ENCODE measurements around the gene ZSCAN22.
"Not testable (repeated sequence)": the region's sequence is repeated elsewhere in the genome, so short reads cannot be mapped to it uniquely, and the experiment has no call there.

ZSCAN22 gene

DNA sequence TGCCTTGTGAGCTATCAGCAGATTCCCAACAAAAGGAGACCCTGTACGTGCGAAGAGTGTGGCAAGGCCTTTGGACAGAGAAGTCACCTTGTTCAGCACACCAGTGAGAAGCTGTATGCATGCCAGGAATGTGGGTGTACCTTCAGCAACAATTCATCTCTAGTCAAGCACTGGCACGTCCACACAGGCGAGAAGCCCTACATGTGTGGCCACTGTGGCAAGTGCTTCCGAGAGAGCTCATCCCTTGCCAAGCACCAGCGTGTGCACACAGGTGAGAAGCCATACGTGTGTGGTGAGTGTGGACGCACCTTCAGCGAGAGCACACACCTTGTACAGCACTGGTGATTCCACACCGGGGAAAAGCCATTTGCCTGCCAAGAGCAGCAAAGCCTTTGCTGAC is 7.6 kb upstream of the ZSCAN22 start:
- DNase-seq = no peak

DNA sequence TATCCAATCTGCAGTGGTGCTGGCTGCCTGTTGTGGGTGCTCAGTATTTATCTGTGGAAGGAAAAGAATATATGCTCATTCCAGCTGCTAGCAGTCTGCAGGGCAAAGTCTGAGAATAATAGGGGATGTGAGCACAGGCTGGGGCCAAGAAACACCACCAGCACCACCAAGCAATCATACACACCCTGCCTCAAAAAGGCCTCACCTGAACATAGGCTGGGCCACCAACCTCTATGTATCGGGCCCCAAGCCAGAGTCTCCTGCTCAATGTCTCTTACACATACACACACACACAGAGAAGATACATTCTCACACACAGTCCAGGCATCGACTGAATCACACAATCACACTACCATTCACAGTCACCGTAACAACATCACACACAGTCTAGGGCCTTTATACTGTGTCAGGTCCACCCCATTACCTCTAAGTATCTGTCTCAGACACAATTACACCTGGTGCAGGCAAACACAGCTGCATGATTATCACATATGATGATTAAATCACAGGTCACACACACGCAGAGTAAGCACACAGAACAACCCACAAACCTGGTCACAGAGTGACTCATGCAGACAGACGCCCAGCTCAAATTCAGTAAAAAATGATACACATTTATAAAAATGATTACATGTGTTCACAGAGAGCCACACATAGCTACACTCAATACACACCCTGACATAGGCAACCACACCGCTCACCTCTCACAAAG is 1.3 kb upstream of the ZSCAN22 start:
- DNase-seq = no peak

DNA sequence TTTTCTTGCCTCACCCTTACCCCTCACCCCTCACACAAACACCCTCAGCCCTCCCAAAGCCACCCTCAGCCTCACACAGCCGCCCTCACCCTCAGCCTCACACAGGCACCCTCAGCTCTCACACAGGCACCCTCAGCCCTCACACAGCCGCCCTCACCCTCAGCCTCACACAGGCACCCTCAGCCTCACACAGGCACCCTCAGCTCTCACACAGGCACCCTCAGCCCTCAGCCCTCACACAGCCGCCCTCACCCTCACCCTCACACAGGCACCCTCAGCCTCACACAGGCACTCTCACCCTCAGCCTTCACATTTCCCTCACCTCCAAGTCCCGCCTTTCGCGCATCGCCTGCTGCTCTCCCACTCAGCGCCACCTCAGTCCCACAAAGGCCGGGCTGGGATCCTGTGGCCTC is 287 bp upstream of the ZSCAN22 start:
- DNase-seq = peak; percentile 49

DNA sequence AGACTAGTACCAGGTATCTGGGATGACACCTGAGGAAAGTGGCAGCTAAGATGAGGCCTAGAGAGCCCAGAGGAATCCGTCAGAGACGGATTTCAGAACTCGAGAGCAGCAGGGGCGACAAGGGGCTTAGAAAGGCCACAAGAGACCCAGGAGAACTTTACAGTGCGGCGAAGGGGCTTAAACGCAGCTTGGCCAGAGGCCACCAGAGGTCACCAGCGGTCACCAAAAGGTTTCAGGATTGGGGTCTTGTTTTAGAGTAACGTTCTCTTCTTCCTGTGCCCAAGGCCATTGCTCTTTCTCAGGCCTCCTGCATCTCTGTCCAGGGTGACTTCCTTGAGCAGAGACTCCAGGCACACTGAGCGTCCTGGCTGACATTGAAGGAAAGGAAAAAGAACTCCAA is 2.2 kb downstream of the ZSCAN22 start:
- DNase-seq = peak; percentile 54

DNA sequence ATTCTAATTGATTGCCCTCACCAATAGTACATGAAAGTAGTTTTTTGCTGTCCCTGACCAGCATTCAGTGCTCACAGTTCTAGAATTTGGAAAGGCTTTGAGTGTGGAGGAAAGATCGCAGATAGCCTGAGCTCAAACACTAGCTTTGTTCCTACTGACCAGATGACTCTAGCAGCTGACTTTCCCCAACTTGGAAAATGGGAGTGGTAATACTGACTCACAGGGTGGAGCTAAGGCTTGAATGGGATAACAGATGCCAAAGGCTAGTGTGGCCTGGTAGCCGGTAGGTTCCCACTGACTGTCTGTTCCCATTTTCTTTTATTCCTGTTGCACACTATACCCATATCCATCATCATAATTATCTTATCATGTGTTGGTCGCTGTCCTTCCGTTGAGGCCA is 3.7 kb downstream of the ZSCAN22 start:
- peak; percentile 8 for DNase-seq

DNA sequence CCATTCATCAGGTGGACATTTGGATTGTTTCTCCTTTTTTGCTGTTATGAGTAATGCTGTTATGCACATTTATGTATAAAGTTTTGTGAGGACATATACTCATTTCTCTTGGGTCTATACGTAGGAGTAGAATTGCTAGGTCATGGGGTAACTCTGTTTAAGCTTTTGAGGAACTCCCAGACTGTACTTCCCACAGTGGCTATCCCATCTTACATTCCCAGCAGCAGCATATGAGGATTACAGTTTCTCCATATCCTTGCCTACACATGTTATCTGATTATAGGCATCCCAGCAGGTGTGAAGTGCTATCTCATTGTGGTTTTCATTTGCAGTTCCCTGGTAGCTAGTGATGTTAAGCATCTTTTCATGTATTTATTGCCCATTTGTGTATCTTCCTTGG is 5.9 kb downstream of the ZSCAN22 start:
- peak; percentile 16 for DNase-seq

DNA sequence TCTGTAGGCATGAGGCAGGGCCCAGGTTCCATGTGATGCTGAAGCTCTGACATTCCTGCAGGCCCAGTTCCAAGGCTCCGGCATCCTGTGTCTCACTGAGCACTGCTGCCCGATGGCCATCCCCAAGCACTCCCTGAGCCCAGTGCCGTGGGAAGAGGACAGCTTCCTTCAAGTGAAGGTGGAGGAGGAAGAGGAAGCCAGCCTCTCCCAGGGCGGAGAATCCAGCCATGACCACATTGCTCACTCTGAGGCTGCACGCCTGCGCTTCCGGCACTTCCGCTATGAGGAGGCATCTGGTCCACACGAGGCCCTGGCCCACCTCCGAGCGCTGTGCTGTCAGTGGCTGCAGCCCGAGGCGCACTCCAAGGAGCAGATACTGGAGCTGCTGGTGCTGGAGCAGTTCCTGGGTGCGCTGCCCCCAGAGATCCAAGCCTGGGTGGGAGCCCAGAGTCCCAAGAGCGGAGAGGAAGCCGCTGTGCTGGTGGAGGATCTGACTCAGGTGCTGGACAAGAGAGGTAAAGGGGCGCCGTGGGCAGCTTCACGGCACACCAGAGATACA is 8.0 kb downstream of the ZSCAN22 start:
- no peak for DNase-seq

DNA sequence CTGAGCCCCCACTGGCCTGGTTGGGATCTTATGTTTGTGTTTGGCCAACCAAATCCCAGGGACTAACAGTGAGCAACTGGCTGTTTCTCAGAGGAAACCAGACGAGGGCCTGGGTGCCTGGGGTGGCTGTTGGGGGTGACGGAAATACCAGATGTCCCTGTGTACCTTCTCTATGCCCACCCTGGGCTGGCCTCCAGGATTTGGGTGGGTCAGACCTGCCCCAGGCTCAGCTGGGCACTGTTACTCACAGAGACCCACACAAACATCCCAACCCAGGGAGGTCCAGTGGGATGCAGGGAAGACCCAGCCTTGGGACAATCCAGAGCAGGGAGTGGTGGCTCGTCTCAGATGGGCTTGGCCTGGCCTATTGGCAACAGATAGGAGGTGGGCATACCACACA is 8.8 kb downstream of the ZSCAN22 start:
- no peak for DNase-seq

DNA sequence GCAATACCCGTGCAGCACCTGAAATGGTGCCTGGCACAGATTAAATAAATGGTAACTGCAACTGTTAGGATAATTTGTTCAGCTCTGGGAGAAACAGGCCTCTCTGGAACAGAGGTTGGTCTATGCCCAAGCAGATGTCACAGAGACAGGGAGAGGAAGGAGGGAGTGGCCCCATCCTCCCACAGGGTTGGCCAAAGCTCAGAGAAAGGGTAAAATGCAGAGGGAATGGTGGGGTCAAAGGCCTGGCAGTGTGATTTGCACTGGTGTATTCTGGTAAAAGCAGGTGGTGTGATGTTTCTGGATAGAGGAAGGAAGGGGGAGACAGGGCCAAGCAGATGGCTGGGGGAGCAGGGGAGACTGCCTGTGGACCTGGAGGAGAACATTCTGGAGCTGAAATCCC is 9.4 kb downstream of the ZSCAN22 start:
- DNase-seq = no peak

DNA sequence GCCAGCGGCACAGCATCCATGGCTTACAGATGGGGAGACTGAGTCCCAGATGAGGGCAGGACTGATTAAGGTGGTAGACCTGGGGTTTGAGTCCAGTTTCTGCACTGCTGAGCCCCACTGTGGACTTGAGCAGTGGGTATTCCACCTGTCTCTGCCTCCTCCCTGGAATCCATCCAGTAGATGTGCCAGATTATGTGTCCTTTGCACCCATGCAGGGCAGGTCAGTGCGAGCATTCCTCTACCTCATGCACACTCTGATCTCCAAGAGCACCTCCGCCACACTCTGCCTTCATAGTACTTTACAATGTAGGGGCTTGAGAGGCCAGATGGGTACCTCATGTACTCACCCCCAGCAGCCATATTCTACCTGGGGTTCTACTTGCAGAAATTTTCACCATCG is 10.0 kb downstream of the ZSCAN22 start:
- no peak for DNase-seq

DNA sequence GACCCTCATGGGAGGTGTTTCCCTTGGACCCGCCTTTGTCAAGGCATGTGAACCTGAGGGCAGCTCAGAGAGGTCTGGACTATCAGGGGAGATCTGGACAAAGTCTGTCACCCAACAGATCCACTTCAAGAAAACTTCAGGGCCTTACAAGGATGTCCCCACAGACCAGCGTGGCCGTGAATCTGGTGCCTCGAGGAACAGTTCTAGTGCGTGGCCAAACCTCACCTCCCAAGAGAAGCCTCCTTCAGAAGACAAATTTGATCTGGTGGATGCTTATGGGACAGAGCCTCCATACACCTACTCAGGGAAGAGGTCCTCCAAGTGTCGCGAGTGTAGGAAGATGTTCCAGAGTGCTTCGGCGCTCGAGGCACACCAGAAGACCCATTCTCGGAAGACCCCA is 11.5 kb downstream of the ZSCAN22 start:
- DNase-seq = no peak

DNA sequence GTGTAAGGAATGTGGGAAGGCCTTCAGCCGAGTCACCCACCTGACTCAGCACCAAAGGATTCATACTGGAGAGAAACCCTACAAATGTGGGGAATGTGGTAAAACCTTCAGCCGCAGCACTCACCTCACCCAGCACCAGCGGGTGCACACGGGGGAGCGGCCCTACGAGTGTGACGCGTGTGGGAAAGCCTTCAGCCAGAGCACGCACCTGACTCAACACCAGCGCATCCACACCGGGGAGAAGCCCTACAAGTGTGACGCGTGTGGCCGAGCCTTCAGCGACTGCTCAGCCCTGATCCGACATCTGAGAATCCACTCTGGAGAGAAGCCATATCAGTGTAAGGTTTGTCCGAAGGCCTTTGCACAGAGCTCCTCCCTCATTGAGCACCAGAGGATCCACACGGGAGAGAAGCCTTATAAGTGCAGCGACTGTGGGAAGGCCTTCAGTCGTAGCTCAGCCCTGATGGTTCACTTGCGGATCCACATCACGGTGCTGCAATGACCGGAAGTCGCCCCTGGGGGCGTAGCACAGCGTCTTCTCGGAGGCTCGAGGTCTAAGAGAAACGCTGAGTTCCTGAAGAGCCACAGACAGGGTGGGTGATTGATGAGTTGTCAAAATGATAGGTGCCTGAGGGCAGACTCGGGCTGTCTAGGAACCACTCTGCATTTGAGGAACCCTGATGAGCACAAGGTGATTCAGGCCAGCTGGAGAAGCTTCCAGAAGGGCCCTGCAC is 12.2 kb downstream of the ZSCAN22 start:
- no peak for DNase-seq

DNA sequence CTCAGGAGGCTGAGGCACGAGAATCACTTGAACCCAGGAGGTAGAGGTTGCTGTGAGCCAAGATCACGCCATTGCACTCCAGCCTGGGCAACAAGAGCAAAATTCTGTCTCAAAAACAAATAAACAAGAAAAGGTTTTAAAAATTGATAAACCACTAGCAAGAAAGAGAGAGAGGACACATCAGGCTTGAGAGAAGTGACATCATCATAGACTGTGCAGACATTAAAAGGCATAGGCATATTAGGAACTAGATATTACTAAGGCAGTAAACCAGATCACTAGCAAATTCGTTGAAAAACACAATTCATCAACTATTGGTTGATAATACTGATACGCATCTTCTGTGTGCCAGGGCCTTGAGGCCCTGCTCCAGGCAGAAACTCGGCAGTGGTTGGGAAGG is 18.8 kb downstream of the ZSCAN22 start:
- no peak for DNase-seq

DNA sequence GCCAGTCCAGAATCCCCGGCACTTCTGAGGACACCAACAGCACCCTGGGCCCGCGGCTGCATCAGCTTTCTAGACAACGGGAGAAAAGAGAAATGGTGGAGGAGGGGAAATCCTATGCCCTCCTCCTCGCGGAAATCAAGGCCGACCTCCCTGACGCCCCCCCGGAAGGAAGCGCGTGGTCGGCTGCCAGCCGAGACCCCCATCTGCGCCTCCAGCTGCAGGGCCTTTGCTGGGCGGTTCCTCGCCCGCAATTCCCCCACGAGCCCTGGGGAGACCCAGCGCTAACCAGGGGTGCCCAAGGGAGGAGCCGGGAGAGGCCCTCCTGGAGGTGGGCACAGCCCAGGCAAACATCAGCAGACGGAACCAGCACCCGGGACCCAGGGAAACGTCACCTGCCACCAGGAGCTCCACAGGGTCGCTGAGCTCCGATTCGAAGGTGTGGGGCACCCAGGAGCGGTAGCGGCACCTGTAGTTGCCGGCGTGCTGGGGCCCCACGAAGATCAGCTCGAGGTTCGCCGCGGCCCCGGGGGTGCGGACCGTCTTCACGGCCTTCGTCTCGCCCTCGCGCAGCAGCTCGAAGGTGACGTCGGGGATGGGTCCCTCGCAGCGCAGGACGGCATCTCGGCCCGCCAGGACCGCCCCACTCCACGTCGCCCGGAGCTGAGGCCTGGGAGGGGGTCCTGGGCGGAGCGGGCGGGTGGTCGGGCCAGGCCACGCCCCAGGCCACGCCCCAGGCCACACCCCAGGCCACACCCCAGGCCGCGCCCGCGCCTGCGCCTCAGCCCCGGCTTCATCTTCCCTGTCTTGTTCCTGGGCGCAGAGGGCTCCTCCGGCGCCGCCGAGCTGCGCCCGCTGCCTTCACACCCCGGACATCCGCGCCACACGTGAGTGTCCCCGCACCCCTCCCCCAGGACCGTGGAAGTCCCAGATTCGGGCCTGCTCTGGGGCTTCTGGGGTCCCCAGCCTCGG is 20.5 kb downstream of the ZSCAN22 start:
- peak; percentile 87 for DNase-seq

DNA sequence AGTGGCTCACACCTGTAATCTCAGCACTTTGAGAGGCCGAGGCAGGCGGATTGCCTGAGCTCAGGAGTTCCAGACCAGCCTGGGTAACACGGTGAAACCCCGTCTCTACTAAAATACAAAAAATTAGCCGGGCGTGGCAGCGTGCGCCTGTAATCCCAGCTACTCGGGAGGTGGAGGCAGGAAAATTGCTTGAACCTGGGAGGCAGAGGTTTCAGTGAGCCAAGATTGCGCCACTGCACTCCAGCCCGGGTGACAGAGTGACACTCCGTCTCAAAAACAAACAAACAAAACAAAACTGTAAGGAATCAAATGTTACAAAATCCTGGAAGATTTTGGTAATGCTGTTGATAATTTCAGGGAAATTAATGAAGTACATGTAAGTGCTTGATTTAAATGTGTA is 21.3 kb downstream of the ZSCAN22 start:
- DNase-seq = not testable (repeated sequence)

DNA sequence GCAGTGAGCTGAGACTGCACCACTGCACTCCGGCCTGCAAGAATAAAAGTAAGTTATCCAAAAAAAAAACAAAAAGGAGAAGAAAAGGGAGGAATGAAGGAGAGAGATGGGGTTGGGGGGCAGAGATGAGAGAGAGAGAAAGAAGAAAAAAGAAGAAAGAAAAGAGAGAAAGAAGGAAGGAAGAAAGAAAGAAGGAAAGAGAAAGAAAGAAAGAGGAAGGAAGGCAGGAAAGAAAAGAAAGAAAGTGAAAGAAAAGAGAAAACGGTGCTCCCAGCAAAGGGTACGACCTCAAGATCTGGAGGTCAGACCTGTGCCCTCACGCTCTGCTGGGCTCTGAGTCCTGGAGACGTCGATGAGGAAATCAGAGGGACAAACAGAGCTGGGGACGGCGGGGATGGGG is 22.8 kb downstream of the ZSCAN22 start:
- DNase-seq = no peak

DNA sequence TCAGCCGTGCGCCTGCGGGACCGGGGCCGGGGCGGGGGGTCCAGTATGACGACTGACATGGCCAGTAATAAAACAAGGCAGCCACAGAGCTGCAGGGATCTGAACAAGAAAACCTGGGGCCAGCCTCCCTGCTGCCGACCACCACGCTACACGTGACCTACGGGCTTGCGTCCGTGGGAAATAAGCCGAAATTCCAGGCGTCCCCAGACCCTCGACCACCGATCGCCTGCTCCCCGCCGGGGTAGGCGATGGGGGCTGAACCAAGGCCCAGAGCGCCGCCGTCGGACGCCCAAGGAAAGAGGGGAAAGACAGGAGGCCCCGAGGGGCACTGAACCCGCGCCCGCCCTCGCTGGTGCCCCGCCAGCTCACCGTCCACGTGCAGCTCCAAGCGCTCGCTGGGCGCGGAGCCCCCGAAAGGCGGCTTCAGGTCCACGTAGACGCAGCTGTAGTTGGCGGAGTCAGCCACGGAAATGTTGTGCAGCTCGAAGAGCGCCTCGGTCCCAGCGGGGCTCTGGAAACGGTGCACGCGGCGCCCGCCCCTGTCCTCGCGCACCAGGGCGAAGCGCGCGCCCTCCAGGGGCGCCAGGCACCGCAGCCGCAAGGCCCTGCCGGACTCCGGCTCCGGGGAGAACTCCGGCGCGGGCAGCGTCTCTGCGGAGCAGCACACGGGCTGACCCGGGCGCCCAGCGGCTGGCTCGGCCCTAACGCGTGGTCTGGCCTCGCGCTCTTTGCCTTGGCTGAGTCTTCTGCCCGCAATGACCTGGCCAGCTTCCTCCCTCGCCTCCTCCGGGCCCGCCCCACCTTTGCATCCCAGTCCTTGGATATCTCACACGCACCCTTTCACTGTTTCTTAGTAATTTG is 23.4 kb downstream of the ZSCAN22 start:
- DNase-seq = no peak

DNA sequence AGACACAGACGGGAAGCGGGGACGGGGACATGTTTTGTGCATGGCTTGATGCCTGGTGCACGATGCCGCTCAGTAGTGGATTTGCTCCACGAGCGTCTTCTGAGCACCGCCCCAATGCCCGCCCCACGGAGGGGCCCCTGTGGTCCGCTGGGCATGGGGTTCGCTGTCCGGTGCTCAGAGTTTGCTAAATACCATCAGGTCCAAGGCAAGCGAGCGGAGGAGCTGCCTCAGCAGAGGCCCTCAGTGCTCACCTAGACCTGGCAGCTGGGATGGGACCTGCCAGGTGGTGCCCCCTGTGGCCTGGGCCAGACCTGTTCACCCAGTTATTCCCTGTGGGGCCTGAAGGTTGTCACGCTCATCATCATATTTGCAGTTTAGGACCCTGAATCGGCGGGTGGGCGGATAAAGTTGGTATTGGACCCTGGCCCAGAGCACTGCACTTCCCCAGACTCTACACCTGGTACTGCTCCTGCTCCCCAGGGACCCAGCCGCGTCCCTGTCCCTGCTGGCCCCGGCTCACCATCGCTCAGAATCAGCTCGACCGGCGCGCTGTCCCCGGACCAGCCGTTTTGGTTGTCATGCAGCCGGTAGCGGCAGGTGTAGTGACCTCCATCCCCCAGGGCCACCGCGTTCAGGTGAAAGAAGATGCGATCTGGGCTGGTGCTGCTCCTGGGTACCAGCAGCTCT is 24.2 kb downstream of the ZSCAN22 start:
- no peak for DNase-seq

DNA sequence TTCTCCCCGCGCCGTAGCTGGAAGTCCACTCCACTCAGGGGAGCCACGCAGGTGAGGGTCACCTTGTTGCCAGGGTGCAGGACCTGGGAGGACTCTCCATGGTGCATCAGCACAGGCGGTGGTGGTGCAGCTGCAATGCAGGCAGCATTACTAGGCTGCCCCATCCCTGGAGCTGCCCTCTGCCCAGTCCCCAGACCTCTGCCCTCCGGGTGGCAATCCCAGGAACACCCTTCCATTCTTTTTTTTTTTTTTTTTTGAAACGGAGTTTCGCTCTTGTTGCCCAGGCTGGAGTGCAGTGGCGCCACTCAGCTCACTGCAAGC is 24.7 kb downstream of the ZSCAN22 start:
- no peak for DNase-seq

DNA sequence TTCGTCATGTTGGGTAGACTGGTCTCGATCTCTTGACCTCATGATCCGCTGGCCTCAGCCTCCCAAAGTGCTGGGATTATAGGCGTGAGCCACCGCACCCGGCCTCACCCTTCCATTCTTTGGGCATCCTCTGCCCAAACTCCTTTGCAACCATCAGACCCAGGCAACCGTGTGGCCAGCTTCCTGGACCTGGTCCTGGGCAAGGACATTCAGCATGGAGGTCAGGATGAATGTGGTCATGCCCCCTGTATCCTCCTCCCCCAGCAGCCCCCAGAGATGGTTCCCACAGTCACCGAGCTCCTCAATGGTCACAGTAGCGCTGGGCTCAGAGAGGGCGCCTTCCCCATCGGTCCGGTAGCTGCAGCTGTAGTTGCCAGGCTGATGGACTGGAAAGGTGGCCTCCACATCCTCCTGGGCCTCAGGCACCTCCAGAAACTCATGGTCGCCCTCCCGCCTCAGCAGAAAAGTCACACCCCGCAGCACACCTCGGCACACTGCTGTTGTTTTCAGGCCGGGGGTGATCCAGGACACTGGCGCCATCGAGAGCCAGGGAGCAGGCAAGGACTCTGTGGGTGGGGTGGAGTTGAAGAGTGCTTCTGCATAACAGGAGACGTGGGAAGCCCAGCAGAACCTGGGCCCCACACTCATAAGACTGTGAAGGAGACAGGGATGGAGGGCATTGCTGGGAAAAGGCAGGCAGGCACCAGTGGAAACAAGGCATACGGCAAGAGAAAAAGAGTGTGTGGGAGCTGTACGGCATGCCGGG is 25.4 kb downstream of the ZSCAN22 start:
- no peak for DNase-seq

Data from NCI-H82 (cell line).